Activated B cell treated with CpG ODN at 0.5 μM for 24 hours (primary cell): ENCODE data around the gene DSCAM. TPM values are rescaled to one million over a fixed set of nuclear protein-coding genes. Genes with fewer than 3 reads are reported as not detected.

Experiments used
- ATAC-seq: fragments of 200-7000 bp; cut with Tn5 transposase; one replicate; pipeline ENCODE4 v1.10.0; 2021; ENCODE audit warnings: low read depth, mild to moderate bottlenecking, moderate library complexity
- CTCF ChIA-PET: fragments of 350-600 bp; sonication (Branson Sonifier 250); formaldehyde crosslinking; loops from one replicate; lab custom pipeline; 2021; ENCODE audit warnings: antibody characterized with exemption; lab: Charles Lee
- POLR2A ChIA-PET: fragments of 350-600 bp; sonication (Branson Sonifier 250); formaldehyde crosslinking; loops from one replicate; lab custom pipeline; 2021; ENCODE audit warnings: antibody characterized with exemption; lab: Charles Lee
- DNase-seq: peaks from one replicate; pipeline ENCODE4 v3.0.0; 2022
- H3K27ac Mint-ChIP-seq: one replicate; pipeline ENCODE4 v1.8.0; 2020; ENCODE audit warnings: mixed read lengths
- H3K27me3 Mint-ChIP-seq: one replicate; pipeline ENCODE4 v1.8.0; 2021; ENCODE audit warnings: mixed read lengths
- H3K36me3 Mint-ChIP-seq: one replicate; pipeline ENCODE4 v1.8.0; 2021; ENCODE audit warnings: low read depth, mixed read lengths
- H3K4me1 Mint-ChIP-seq: one replicate; pipeline ENCODE4 v1.8.0; 2021; ENCODE audit warnings: mixed read lengths
- H3K4me3 Mint-ChIP-seq: one replicate; pipeline ENCODE4 v1.8.0; 2020; ENCODE audit warnings: mild to moderate bottlenecking, mixed read lengths
- H3K9me3 Mint-ChIP-seq: one replicate; pipeline ENCODE4 v1.8.0; 2020; ENCODE audit warnings: mixed read lengths
- CTCF ChIP-seq: fragments of 200-600 bp; IDR thresholded peaks from one replicate; pipeline ENCODE4 v1.8.0; 2022; ENCODE audit warnings: antibody characterized with exemption, mild to moderate bottlenecking
- intact Hi-C: fragments of 100-400 bp; cut with micrococcal nuclease; formaldehyde crosslinking; loops from one replicate; pipeline ENCODE4 v1.15.1; 2024
- total RNA-seq: library from RNA; stranded (reverse); gene quantifications from 2 replicates; pipeline ENCODE4 v1.2.3, GENCODE V29; 2022

DSCAM gene
- total RNA-seq, 1 donor from 2014 or later, result not detected

GRCh38 chr21:40146216-40146837 is 700.6 kb downstream of the DSCAM start:
- Mint-ChIP-seq H3K4me3 (no peak overlapping the region), H3K36me3 (no peaks in the 10 kb centered on the region), H3K27ac (no peak overlapping the region), H3K4me1 (no peaks in the 10 kb centered on the region), H3K9me3 (no peaks in the 10 kb centered on the region), H3K27me3 (no peaks in the 10 kb centered on the region)
- ChIA-PET POLR2A (no interaction called here), CTCF (no interaction called here)
- ATAC-seq, result no peak
- no peak for TF ChIP-seq CTCF
- no peak for DNase-seq
- intact Hi-C loops, result no loop called here

GRCh38 chr21:40143822-40144525 is 703.0 kb downstream of the DSCAM start:
- Mint-ChIP-seq H3K36me3 (no peaks in the 10 kb centered on the region), H3K27ac (no peak overlapping the region), H3K9me3 (no peaks in the 10 kb centered on the region), H3K4me3 (no peak overlapping the region), H3K4me1 (no peaks in the 10 kb centered on the region), H3K27me3 (no peaks in the 10 kb centered on the region)
- POLR2A ChIA-PET, result no interaction called here
- ATAC-seq (no peak), DNase-seq (no peak)
- intact Hi-C loops, result loop anchor here (5.0 kb wide), 1 partner anchor 988 kb away; no protein-coding TSS in a partner anchor
- no peak for TF ChIP-seq CTCF
- CTCF ChIA-PET, result interaction anchor here (0.6 to 1.0 kb wide), 2 partner anchors 916 to 925 kb away, joined by 3 read pairs; no protein-coding TSS in a partner anchor

GRCh38 chr21:40141621-40142020 is 705.3 kb downstream of the DSCAM start:
- CTCF ChIA-PET, result no interaction called here
- intact Hi-C loops, result loop anchor here (5.0 kb wide), 1 partner anchor 991 kb away; no protein-coding TSS in a partner anchor
- POLR2A ChIA-PET, result no interaction called here

GRCh38 chr21:40140675-40141074 is 706.3 kb downstream of the DSCAM start:
- Mint-ChIP-seq H3K27ac (no peak overlapping the region), H3K36me3 (no peaks in the 10 kb centered on the region), H3K9me3 (no peaks in the 10 kb centered on the region), H3K4me1 (no peaks in the 10 kb centered on the region), H3K4me3 (no peak overlapping the region), H3K27me3 (no peaks in the 10 kb centered on the region)
- intact Hi-C loops, result loop anchor here (5.0 kb wide), 1 partner anchor 992 kb away; no protein-coding TSS in a partner anchor
- no peak for TF ChIP-seq CTCF
- POLR2A ChIA-PET, result no interaction called here
- ATAC-seq (no peak), DNase-seq (no peak)
- CTCF ChIA-PET, result no interaction called here

More at GRCh38 chr21:40141621-40142020, 705.3 kb downstream of the DSCAM start:
- H3K36me3 Mint-ChIP-seq, result no peaks in the 10 kb centered on the region
- ATAC-seq (no peak), DNase-seq (no peak)
- H3K27me3 Mint-ChIP-seq, result no peaks in the 10 kb centered on the region
- no peaks in the 10 kb centered on the region for H3K9me3 Mint-ChIP-seq
- no peak for TF ChIP-seq CTCF
- H3K4me1 Mint-ChIP-seq, result no peaks in the 10 kb centered on the region
- H3K27ac Mint-ChIP-seq, result no peak overlapping the region
- H3K4me3 Mint-ChIP-seq, result no peak overlapping the region

- CTCF ChIA-PET, result no interaction called here
- intact Hi-C loops, result loop anchor here (5.0 kb wide), 1 partner anchor 993 kb away; no protein-coding TSS in a partner anchor
- Mint-ChIP-seq H3K27me3 (no peaks in the 10 kb centered on the region), H3K36me3 (no peaks in the 10 kb centered on the region), H3K27ac (no peak overlapping the region), H3K4me1 (no peaks in the 10 kb centered on the region), H3K4me3 (no peak overlapping the region), H3K9me3 (no peaks in the 10 kb centered on the region)
- DNase-seq (no peak), ATAC-seq (no peak)
- TF ChIP-seq CTCF, result no peak
- POLR2A ChIA-PET, result no interaction called here
These were observed 707.3 kb downstream of the DSCAM start for GRCh38 chr21:40139636-40140035.
